ENCODE data around the gene LTA.

LTA gene

DNA sequence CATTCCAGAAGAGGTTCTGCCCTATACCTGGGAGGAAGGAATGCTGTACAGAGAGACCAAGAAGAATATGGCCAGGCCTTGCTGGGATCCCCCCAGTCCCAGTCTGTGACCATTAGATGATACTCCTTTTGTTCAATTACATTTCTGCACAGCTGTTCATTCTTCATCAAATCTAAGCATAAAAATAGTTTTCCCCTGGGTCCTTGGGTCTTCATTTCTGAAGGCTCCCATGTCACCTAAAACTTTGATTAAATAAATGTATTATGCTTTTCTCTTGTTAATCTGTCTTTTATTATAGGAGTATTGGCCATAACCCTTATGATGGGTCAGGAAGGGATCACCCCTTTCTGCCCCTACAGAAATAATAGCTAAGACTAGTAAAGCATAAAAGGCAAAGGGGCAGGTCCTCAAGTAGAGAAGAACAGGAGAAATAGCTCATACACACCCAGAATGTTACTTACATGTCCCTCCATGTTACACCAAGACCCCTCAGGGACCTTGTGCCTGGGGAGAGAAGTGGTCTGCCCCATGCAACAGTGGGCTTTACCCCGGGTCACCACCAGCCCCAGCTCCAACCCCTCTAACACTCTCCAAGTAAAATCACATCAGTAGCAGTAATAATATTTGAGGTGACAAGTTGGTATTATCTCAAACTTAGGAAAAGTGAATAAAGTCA lies 2.1 kb upstream of the LTA start:
- DNase-seq (ENCODE audit: low read depth), result no peak

DNA sequence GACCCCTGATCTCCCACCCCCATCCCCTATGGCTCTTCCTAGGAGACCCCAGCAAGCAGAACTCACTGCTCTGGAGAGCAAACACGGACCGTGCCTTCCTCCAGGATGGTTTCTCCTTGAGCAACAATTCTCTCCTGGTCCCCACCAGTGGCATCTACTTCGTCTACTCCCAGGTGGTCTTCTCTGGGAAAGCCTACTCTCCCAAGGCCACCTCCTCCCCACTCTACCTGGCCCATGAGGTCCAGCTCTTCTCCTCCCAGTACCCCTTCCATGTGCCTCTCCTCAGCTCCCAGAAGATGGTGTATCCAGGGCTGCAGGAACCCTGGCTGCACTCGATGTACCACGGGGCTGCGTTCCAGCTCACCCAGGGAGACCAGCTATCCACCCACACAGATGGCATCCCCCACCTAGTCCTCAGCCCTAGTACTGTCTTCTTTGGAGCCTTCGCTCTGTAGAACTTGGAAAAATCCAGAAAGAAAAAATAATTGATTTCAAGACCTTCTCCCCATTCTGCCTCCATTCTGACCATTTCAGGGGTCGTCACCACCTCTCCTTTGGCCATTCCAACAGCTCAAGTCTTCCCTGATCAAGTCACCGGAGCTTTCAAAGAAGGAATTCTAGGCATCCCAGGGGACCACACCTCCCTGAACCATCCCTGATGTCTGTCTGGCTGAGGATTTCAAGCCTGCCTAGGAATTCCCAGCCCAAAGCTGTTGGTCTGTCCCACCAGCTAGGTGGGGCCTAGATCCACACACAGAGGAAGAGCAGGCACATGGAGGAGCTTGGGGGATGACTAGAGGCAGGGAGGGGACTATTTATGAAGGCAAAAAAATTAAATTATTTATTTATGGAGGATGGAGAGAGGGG lies 1.4 kb downstream of the LTA start:
- no peak for DNase-seq (ENCODE audit: low read depth)

DNA sequence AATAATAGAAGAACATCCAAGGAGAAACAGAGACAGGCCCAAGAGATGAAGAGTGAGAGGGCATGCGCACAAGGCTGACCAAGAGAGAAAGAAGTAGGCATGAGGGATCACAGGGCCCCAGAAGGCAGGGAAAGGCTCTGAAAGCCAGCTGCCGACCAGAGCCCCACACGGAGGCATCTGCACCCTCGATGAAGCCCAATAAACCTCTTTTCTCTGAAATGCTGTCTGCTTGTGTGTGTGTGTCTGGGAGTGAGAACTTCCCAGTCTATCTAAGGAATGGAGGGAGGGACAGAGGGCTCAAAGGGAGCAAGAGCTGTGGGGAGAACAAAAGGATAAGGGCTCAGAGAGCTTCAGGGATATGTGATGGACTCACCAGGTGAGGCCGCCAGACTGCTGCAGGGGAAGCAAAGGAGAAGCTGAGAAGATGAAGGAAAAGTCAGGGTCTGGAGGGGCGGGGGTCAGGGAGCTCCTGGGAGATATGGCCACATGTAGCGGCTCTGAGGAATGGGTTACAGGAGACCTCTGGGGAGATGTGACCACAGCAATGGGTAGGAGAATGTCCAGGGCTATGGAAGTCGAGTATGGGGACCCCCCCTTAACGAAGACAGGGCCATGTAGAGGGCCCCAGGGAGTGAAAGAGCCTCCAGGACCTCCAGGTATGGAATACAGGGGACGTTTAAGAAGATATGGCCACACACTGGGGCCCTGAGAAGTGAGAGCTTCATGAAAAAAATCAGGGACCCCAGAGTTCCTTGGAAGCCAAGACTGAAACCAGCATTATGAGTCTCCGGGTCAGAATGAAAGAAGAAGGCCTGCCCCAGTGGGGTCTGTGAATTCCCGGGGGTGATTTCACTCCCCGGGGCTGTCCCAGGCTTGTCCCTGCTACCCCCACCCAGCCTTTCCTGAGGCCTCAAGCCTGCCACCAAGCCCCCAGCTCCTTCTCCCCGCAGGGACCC lies 2.3 kb downstream of the LTA start:
- no peak for DNase-seq (ENCODE audit: low read depth)

DNA sequence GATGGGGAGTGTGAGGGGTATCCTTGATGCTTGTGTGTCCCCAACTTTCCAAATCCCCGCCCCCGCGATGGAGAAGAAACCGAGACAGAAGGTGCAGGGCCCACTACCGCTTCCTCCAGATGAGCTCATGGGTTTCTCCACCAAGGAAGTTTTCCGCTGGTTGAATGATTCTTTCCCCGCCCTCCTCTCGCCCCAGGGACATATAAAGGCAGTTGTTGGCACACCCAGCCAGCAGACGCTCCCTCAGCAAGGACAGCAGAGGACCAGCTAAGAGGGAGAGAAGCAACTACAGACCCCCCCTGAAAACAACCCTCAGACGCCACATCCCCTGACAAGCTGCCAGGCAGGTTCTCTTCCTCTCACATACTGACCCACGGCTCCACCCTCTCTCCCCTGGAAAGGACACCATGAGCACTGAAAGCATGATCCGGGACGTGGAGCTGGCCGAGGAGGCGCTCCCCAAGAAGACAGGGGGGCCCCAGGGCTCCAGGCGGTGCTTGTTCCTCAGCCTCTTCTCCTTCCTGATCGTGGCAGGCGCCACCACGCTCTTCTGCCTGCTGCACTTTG lies 3.3 kb downstream of the LTA start, which contains the start of gene TNF:
TSS of gene TNF (plus strand) at position 231 of the 567 bp plus-strand sequence. CDS start at position 408, 177 bp downstream.
- no peak for DNase-seq (ENCODE audit: low read depth)

DNA sequence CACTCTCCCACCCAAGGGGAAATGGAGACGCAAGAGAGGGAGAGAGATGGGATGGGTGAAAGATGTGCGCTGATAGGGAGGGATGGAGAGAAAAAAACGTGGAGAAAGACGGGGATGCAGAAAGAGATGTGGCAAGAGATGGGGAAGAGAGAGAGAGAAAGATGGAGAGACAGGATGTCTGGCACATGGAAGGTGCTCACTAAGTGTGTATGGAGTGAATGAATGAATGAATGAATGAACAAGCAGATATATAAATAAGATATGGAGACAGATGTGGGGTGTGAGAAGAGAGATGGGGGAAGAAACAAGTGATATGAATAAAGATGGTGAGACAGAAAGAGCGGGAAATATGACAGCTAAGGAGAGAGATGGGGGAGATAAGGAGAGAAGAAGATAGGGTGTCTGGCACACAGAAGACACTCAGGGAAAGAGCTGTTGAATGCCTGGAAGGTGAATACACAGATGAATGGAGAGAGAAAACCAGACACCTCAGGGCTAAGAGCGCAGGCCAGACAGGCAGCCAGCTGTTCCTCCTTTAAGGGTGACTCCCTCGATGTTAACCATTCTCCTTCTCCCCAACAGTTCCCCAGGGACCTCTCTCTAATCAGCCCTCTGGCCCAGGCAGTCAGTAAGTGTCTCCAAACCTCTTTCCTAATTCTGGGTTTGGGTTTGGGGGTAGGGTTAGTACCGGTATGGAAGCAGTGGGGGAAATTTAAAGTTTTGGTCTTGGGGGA lies 4.0 kb downstream of the LTA start:
- DNase-seq (ENCODE audit: low read depth), result no peak

DNA sequence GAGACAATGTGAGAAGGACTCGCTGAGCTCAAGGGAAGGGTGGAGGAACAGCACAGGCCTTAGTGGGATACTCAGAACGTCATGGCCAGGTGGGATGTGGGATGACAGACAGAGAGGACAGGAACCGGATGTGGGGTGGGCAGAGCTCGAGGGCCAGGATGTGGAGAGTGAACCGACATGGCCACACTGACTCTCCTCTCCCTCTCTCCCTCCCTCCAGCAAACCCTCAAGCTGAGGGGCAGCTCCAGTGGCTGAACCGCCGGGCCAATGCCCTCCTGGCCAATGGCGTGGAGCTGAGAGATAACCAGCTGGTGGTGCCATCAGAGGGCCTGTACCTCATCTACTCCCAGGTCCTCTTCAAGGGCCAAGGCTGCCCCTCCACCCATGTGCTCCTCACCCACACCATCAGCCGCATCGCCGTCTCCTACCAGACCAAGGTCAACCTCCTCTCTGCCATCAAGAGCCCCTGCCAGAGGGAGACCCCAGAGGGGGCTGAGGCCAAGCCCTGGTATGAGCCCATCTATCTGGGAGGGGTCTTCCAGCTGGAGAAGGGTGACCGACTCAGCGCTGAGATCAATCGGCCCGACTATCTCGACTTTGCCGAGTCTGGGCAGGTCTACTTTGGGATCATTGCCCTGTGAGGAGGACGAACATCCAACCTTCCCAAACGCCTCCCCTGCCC lies 4.9 kb downstream of the LTA start:
- DNase-seq (ENCODE audit: low read depth), result no peak

DNA sequence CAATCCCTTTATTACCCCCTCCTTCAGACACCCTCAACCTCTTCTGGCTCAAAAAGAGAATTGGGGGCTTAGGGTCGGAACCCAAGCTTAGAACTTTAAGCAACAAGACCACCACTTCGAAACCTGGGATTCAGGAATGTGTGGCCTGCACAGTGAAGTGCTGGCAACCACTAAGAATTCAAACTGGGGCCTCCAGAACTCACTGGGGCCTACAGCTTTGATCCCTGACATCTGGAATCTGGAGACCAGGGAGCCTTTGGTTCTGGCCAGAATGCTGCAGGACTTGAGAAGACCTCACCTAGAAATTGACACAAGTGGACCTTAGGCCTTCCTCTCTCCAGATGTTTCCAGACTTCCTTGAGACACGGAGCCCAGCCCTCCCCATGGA lies 5.5 kb downstream of the LTA start:
- DNase-seq (ENCODE audit: low read depth), result no peak

DNA sequence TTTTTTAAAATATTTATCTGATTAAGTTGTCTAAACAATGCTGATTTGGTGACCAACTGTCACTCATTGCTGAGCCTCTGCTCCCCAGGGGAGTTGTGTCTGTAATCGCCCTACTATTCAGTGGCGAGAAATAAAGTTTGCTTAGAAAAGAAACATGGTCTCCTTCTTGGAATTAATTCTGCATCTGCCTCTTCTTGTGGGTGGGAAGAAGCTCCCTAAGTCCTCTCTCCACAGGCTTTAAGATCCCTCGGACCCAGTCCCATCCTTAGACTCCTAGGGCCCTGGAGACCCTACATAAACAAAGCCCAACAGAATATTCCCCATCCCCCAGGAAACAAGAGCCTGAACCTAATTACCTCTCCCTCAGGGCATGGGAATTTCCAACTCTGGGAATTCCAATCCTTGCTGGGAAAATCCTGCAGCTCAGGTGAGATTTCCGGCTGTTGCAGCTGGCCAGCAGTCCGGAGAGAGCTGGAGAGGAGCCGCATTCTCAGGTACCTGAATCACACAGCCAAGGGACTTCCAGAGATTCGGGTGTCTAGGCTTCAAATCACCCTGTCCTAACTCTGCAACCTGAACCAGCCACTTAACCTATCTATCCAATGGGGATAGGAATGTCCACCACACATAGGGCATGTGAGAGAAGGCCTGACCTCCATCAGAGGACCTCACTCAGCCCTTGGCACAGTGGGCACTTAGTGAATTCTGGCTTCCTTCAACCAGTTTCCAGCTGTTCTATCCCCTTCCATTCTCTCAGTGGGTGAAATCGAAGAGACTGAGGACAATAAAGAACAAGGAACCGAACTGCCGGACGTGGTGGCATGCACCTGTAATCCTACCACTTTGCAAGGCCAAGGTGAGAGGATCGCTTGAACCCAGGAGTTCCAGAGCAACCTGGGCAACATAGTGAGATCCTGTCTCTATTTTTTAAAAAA lies 6.4 kb downstream of the LTA start:
- DNase-seq (ENCODE audit: low read depth), result no peak

DNA sequence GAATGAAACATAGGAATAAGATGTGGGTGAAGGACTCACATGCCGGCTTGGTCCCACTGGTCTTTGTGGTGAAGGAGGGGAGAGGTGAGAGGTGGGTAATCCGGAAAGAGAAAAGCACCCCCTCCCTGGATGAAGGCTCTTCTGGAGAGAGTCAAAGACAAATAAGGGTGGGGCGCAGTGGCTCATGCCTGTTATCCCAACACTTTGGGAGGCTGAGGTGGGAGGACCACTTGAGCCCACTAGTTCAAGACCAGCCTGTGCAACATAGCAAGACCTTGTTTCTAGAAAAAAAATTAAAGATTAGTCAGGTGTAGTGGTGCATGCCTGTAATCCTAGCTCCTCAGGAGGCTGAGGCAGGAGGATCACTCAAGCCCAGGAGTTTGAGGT lies 7.0 kb downstream of the LTA start:
- DNase-seq (ENCODE audit: low read depth), result no peak

DNA sequence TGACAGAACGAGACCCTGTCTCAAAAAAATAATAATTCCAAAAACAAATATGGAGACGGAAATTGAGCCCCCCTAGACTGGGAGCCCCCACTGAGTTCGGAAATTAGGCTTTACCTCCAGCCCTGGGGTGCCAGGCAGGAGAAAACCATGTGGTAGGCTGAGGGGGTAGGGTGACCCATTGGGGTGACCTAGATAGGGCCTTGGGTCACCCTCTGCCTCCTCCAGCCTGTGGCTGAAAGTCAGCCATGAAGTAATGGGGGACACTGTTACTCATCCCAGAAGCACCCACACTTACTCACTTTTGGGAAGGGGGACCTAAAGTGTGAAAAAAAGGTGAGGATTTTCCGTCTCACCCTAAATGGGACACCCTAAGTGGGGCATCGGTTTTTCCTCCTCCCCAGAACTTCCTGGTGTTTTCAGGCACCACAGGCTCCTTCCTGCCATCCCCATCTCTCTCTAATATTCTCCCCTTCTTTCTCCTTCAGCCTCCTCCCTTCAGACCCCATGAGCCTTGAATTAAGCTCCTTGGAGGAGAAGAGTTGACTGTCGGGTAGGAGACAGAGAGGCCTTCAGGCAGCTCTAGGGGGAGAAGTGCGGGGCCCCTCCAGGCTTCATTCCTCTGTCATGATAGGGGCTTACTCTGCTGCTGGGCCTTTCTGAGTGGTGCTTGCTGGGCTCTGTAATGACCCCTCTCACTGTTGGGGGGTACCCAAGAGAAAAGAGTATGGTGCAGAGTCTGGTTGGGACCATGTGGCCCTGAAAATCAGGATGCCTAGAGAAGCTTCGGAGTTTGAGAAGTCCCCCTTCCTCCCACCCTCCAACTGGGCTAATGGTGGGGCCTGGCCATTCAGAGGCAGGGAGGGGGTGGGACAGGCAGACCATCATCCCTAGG lies 7.7 kb downstream of the LTA start:
- no peak for DNase-seq (ENCODE audit: low read depth)

DNA sequence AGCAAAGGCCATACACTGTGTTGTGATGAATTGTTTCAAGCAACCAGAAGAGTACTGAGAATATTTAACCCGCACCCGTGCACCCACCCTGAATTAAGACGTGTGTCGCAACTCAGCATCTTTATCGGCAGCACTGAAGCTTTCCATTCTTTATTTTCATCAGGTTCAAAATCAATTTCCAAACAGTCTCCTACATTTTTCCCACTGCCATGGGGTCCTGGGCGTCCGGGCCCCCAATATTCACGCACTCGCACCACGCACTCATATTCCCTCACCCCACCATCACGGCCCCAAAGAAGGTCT lies 8.3 kb downstream of the LTA start:
- DNase-seq (ENCODE audit: low read depth), result no peak

DNA sequence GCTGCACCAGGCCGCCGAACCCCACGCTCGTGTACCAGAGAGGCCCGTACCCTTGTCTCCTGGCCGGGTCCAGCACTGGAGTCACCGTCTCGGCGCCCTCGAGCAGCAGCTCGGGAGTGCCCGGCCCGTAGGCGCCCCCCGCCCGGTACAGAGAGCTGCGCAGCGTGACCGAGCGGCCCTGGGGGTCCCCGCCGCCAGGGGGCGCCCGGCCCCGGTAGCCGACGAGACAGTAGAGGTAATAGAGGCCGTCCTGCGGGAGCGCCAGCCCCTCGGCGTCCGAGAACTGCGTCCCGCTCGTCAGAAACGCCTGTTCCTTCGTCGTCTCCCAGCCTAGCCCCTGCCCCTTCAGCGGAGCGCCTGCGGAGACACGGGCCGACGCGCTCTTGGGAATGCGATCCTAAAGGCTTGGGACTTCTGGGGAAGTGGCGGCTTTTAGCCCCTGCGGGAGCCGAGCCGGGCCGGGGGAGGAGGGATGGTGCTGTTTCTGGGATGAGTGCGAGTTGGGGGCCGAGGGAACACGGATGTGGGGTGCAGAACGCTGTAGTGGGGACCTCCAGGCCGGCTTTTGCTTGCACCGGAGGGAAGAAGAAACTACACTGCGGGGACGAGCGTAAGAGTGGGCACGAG lies 8.8 kb downstream of the LTA start:
- peak; percentile 90 for DNase-seq (ENCODE audit: low read depth)

DNA sequence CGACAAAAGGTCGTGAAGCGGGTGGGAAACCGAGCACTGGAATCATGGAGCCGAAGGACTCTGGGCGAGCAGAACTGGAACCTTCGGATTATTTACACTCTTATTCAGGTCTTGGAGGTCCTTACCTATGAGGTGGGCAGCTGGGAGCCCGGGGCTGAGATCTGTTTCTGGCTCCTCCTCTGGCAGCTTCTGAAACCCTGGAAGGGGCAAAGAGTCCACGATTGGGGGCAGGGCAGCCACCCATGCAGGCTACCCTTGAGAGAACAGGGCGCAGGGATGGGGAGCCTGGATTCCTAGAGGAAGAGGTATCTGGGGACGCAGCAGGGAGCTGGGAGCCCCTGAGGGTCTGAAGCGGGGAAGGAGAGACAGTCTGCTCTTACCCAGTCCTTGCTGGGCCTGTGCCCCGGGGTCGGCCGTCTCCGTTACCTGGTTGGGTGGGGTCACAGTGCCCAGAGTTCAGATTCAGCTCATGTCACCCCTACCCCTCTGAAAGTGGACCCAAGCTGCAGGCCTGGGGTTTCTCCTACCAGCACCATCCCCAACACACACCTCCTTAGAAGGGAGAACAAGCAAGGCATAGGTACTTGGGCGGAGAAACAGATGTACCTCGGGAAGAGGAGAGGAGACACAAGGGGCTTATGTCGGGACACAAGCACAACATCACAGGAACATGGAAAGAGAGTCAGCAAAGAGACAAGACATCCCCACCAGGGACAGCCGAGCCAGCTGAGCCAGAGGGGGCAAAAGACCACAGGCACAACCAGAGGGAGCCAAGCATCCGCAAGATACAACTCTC lies 9.5 kb downstream of the LTA start:
- no peak for DNase-seq (ENCODE audit: low read depth)

DNA sequence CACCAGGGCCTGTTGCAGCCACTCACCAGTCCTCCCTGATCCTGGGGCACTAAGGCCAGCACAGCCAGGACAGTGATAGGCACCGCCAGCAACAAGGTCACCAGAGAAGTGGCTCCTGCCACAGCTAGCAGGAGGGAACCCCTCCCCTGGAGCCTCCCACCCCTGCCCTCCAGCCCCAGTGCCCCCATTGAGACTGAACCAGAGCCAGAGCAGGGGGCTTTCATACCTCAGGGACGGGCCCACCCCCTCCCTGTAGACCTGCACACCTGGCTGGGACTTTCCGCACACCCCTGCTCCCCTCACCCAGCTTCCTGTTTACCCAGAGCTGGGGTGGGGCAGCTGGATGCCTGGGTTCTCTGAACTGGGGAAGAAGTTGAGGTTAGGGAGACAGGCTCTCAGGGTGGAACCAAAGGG lies 10.1 kb downstream of the LTA start, which contains the start of gene LTB:
TSS of gene LTB (minus strand) at position 195 of the 414 bp plus-strand sequence. CDS start at position 188, 7 bp downstream.
- DNase-seq (ENCODE audit: low read depth), result no peak

DNA sequence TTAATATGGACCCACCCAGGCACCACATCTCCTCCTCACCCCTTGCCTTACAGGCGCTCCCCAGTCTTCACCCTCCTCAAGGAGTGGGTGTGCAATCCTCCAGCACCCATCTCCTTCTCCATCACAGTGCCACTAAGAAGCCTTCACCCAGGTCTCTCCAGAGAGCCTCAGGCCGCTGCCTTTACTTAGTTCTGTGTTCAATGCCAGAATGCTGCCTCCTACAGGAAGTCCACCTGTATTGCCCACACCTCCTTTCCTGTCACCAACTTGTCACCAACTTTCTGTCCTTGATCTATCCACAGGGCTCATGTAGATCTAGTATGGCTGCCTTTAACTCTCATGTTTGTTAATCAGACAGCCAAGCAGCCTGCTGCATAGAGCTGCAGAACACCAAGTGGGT lies 13.4 kb downstream of the LTA start:
- DNase-seq (ENCODE audit: low read depth), result peak; percentile 63

DNA sequence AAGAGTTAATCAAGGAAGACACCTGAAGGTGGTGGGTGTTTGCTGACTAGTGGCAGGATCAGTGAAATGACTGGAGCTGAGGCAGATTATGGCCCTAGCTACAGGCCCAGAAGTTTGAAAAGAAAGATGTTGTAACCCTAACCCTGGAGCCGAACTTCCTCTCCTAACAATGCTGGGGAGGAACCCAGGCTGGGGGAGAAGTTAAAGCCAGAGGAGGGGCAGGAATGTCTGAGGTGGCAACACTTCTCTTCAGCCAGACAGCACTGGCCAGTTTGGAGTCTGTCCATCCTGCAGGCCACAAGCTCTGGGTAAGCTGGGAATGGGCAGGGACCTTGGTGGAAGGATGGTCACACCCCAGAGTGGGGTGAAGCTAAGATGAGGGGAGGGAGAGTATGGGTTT lies 13.9 kb downstream of the LTA start, which contains the start of gene LST1:
TSS of gene LST1 (plus strand) at position 270 of the 400 bp plus-strand sequence. CDS start 1,023 bp downstream, outside the sequence.
- peak; percentile 84 for DNase-seq (ENCODE audit: low read depth)

Data from CMK (cell line).